CD14-positive monocyte (primary cell): ENCODE data around the gene PODXL. TPM values are rescaled to one million over a fixed set of nuclear protein-coding genes. Genes with fewer than 3 reads are reported as not detected.

Experiments used
- DNase-seq, 3 donors: peaks; one replicate each; pipeline ENCODE4 v3.0.0-alpha.2; 2011 to 2022
- H2AFZ ChIP-seq: 2 replicates; pipeline ENCODE4 v1.6.0; 2012; ENCODE audit warnings: mild to moderate bottlenecking, low read depth, low read length, inconsistent platforms; ENCODE audit not compliant: insufficient read depth, poor library complexity, severe bottlenecking
- H3K27ac ChIP-seq, 2 donors: 1 replicate in 1 of 2; 2 replicates in 1 of 2; pipeline ENCODE4 v1.5.1; 2012 to 2013; ENCODE audit warnings: low read length in 2 of 2, control low read depth in 1 of 2, inconsistent platforms in 1 of 2, low read depth in 1 of 2, mild to moderate bottlenecking in 1 of 2
- H3K27me3 ChIP-seq, 2 donors: one replicate each; pipeline versions ENCODE4 v1.6.0 to v1.6.1; 2011 to 2013; ENCODE audit warnings: low read length in 2 of 2; ENCODE audit not compliant: control insufficient read depth in 2 of 2, insufficient read depth in 2 of 2
- H3K36me3 ChIP-seq, 2 donors: replicated peaks in 1 of 2; 1 replicate in 1 of 2; 2 replicates in 1 of 2; pipeline versions ENCODE4 v1.5.1 to v1.6.1; 2012 to 2013; ENCODE audit warnings: low read length in 2 of 2, control low read depth in 1 of 2, inconsistent platforms in 1 of 2, mild to moderate bottlenecking in 1 of 2; ENCODE audit not compliant: insufficient read depth in 2 of 2, control insufficient read depth in 1 of 2
- H3K4me1 ChIP-seq, 2 donors: 1 replicate in 1 of 2; 2 replicates in 1 of 2; pipeline versions ENCODE4 v1.5.1 to v1.6.1; 2012 to 2013; ENCODE audit warnings: low read length in 2 of 2, control low read depth in 1 of 2, inconsistent platforms in 1 of 2, mild to moderate bottlenecking in 1 of 2, moderate library complexity in 1 of 2; ENCODE audit not compliant: insufficient read depth in 2 of 2, control insufficient read depth in 1 of 2
- H3K4me2 ChIP-seq: replicated peaks from 2 replicates; pipeline ENCODE3; 2012; ENCODE audit warnings: low read length, moderate library complexity, mild to moderate bottlenecking; ENCODE audit not compliant: poor library complexity, severe bottlenecking; ENCODE audit errors: extremely low read depth
- H3K4me3 ChIP-seq, 3 experiments: fragments of 200-600 bp in 1 of 3; sonication (generic) in 1 of 3; replicated peaks in 1 of 3; 1 replicate in 2 of 3; 2 replicates in 1 of 3; pipeline ENCODE4 v1.5.1; 2011 to 2013; ENCODE audit warnings: low read length in 3 of 3, mild to moderate bottlenecking in 3 of 3, control low read depth in 2 of 3, low read depth in 2 of 3, inconsistent platforms in 1 of 3, moderate library complexity in 1 of 3
- H3K79me2 ChIP-seq: 2 replicates; pipeline ENCODE4 v1.6.0; 2012; ENCODE audit warnings: mild to moderate bottlenecking, control low read depth, inconsistent platforms, low read length, moderate library complexity; ENCODE audit not compliant: insufficient read depth
- H3K9ac ChIP-seq: 2 replicates; pipeline ENCODE4 v1.6.0; 2017; ENCODE audit warnings: low read length, mild to moderate bottlenecking; ENCODE audit not compliant: insufficient read depth, poor library complexity, severe bottlenecking
- H3K9me3 ChIP-seq, 2 donors: replicated peaks in 1 of 2; 1 replicate in 1 of 2; 2 replicates in 1 of 2; pipeline versions ENCODE4 v1.5.1 to v1.6.1; 2012 to 2013; ENCODE audit warnings: low read length in 2 of 2, control low read depth in 1 of 2; ENCODE audit not compliant: control insufficient read depth in 1 of 2, insufficient read depth in 1 of 2
- H4K20me1 ChIP-seq: 2 replicates; pipeline ENCODE4 v1.6.0; 2012; ENCODE audit warnings: mild to moderate bottlenecking, low read length, control low read depth, moderate library complexity; ENCODE audit not compliant: insufficient read depth
- H3K27ac Mint-ChIP-seq, 7 donors: one replicate each; pipeline ENCODE4 v1.8.0; 2020; ENCODE audit warnings: mild to moderate bottlenecking in 7 of 7, mixed read lengths in 7 of 7, moderate library complexity in 6 of 7, inconsistent platforms in 2 of 7
- H3K27me3 Mint-ChIP-seq, 3 donors: one replicate each; pipeline ENCODE4 v1.8.0; 2021 to 2022; ENCODE audit warnings: low read depth in 3 of 3, mild to moderate bottlenecking in 3 of 3, mixed read lengths in 3 of 3, moderate library complexity in 3 of 3, inconsistent platforms in 1 of 3
- H3K36me3 Mint-ChIP-seq, 2 donors: one replicate each; pipeline ENCODE4 v1.8.0; 2020; ENCODE audit warnings: mixed read lengths in 2 of 2, inconsistent platforms in 1 of 2, mild to moderate bottlenecking in 1 of 2
- H3K4me1 Mint-ChIP-seq: one replicate; pipeline ENCODE4 v1.8.0; 2020; ENCODE audit warnings: mild to moderate bottlenecking, mixed read lengths
- H3K4me3 Mint-ChIP-seq, 2 donors: one replicate each; pipeline ENCODE4 v1.8.0; 2020; ENCODE audit warnings: mild to moderate bottlenecking in 2 of 2, mixed read lengths in 2 of 2, moderate library complexity in 1 of 2
- H3K9me3 Mint-ChIP-seq, 7 donors: one replicate each; pipeline ENCODE4 v1.8.0; 2020 to 2022; ENCODE audit warnings: mixed read lengths in 7 of 7, mild to moderate bottlenecking in 6 of 7, moderate library complexity in 6 of 7, inconsistent platforms in 2 of 7
- WGBS: methylation state at CpG from one replicate; pipeline ENCODE4 v1.1.5; 2013; ENCODE audit warnings: missing lambda C conversion rate; ENCODE audit not compliant: insufficient coverage; 5-methylcytosine and 5-hydroxymethylcytosine counted together
- intact Hi-C, 2 donors: fragments of 100-400 bp; cut with micrococcal nuclease; formaldehyde crosslinking; loops; one replicate each; pipeline versions ENCODE4 v1.15.0 to v1.15.1; 2023
- polyA plus RNA-seq, 3 donors: library from polyadenylated mRNA; depleted of rRNA in 1 of 3; unstranded in 2 of 3; stranded (reverse) in 1 of 3; fragments of 300-500 nt in 2 of 3; fragments of >200 nt in 1 of 3; fragmentation: Illumina TruSeq in 2 of 3; gene quantifications; 1 replicate in 2 of 3; 2 replicates in 1 of 3; pipeline ENCODE4 v1.2.3, GENCODE V29; 2012 to 2021
- TF ChIP-seq, protein P1 (sequence below): fragments of 200-600 bp; IDR thresholded peaks from one replicate; pipeline ENCODE4 v1.8.0; 2022; ENCODE audit warnings: antibody characterized with exemption, mild to moderate bottlenecking

Gene PODXL
- polyA plus RNA-seq, 3 donors = 0.20 to 0.25 TPM; not detected in 1

DNA sequence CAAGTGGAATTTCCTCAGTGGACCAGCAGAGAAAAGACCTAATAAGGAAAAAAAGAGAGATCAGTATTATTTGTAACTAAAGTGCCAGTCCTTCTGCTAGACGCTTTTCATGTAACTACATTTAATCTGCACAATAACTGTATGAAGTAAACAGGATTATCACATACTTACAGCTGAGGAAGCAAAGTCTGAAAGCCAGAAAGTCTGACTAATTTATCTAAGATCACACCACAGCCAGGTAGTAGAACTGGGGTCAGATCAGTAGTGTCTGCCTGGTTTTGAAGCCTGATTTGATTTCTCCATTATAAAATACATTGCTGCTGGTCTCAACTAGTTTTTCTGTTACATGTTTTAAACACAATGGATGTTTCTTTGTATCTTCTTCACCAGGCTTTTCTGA lies 69.2 kb downstream of the PODXL start:
- Histone ChIP-seq H3K27ac (no peak overlapping the region), H4K20me1 (no peaks in the 10 kb centered on the region), H2AFZ (no peak overlapping the region), H3K4me3 (no peak overlapping the region), H3K9ac (no peak overlapping the region), H3K27me3 (no peaks in the 10 kb centered on the region), H3K4me2 (no peak overlapping the region), H3K79me2 (no peaks in the 10 kb centered on the region), H3K4me1 (no peaks in the 10 kb centered on the region), H3K9me3 (no peaks in the 10 kb centered on the region), H3K36me3 (peaks cover 17 to 83% of the 10 kb centered on the region in 2 donors)
- H3K4me3 Mint-ChIP-seq = no peak overlapping the region
- peaks cover 50 to 55% of the 10 kb centered on the region in 2 donors for H3K36me3 Mint-ChIP-seq
- no peaks in the 10 kb centered on the region for H3K9me3 Mint-ChIP-seq
- DNase-seq = no peak
- H3K27ac Mint-ChIP-seq = no peak overlapping the region
- WGBS = no CpG with 5 or more reads among the region's 1 CpG
- no peaks in the 10 kb centered on the region for H3K4me1 Mint-ChIP-seq
- H3K27me3 Mint-ChIP-seq = no peaks in the 10 kb centered on the region
- intact Hi-C loops = no loop called here
- TF ChIP-seq, protein P1, sequence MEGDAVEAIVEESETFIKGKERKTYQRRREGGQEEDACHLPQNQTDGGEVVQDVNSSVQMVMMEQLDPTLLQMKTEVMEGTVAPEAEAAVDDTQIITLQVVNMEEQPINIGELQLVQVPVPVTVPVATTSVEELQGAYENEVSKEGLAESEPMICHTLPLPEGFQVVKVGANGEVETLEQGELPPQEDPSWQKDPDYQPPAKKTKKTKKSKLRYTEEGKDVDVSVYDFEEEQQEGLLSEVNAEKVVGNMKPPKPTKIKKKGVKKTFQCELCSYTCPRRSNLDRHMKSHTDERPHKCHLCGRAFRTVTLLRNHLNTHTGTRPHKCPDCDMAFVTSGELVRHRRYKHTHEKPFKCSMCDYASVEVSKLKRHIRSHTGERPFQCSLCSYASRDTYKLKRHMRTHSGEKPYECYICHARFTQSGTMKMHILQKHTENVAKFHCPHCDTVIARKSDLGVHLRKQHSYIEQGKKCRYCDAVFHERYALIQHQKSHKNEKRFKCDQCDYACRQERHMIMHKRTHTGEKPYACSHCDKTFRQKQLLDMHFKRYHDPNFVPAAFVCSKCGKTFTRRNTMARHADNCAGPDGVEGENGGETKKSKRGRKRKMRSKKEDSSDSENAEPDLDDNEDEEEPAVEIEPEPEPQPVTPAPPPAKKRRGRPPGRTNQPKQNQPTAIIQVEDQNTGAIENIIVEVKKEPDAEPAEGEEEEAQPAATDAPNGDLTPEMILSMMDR = no peak

DNA sequence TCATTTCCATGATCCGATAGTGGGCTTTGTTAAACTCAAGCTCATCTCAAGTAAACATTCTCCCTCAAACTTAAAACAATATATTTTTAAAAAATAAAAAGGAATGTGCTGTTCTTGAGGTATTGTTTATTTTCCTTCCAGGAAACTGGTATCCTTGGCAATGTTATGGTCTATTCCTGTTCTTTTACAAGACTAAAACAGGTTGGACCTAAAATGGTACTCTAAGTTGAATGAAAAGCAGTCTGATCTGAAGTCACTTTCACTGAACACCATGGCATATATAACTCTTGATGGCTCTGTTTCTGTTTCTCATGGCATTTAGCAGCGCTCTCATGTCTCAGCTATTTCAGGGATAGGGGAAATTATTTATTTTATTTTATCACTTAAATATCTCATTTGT lies 70.1 kb downstream of the PODXL start:
- H3K36me3 ChIP-seq = peaks cover 17 to 80% of the 10 kb centered on the region in 2 donors
- intact Hi-C loops = no loop called here
- H3K4me2 ChIP-seq = no peak overlapping the region
- Mint-ChIP-seq H3K27ac (no peak overlapping the region), H3K4me3 (no peak overlapping the region), H3K27me3 (no peaks in the 10 kb centered on the region), H3K9me3 (no peaks in the 10 kb centered on the region), H3K4me1 (no peaks in the 10 kb centered on the region), H3K36me3 (peaks cover 45 to 53% of the 10 kb centered on the region in 2 donors)
- H3K9me3 ChIP-seq = no peaks in the 10 kb centered on the region
- H3K4me3 ChIP-seq = no peak overlapping the region
- H3K79me2 ChIP-seq = no peaks in the 10 kb centered on the region
- H3K9ac ChIP-seq = no peak overlapping the region
- TF ChIP-seq, protein P1 = no peak
- no peaks in the 10 kb centered on the region for H3K27me3 ChIP-seq
- no peak for DNase-seq
- no peak overlapping the region for H2AFZ ChIP-seq
- no peaks in the 10 kb centered on the region for H4K20me1 ChIP-seq
- no CpG with 5 or more reads among the region's 2 CpGs for WGBS
- H3K4me1 ChIP-seq = no peaks in the 10 kb centered on the region
- H3K27ac ChIP-seq = no peak overlapping the region
